Kidney (tissue), 14 donors: ENCODE results near the gene GINS3. TPM values are rescaled to one million over a fixed set of nuclear protein-coding genes. Genes with fewer than 3 reads are reported as not detected.

Experiments
- DNase-seq, 5 donors: peaks; one replicate each; pipeline ENCODE4 v3.0.0-alpha.2; 2013 to 2020
- FAIRE-seq: peaks from 2 replicates; lab custom pipeline; 2012; peaks lifted over from hg19 to GRCh38; lab: Jason Lieb, UNC
- H3K27ac ChIP-seq, 2 donors: one replicate each; pipeline ENCODE4 v1.7.0; 2013; ENCODE audit warnings: low read depth in 2 of 2, low read length in 2 of 2, inconsistent platforms in 1 of 2
- H3K27me3 ChIP-seq: one replicate; pipeline ENCODE4 v1.7.1; 2013; ENCODE audit warnings: low read length, inconsistent platforms; ENCODE audit not compliant: control insufficient read depth, insufficient read depth
- H3K36me3 ChIP-seq, 3 donors: one replicate each; pipeline versions ENCODE4 v1.7.0 to v1.7.1; 2013; ENCODE audit warnings: low read length in 3 of 3, control low read depth in 1 of 3, inconsistent platforms in 1 of 3; ENCODE audit not compliant: insufficient read depth in 3 of 3, control insufficient read depth in 2 of 3
- H3K4me1 ChIP-seq, 3 donors: one replicate each; pipeline versions ENCODE4 v1.7.0 to v1.7.1; 2013; ENCODE audit warnings: low read length in 3 of 3, inconsistent platforms in 1 of 3, low read depth in 1 of 3; ENCODE audit not compliant: control insufficient read depth in 2 of 3, insufficient read depth in 2 of 3
- H3K4me3 ChIP-seq, 3 donors: one replicate each; pipeline versions ENCODE4 v1.7.0 to v1.8.1; 2013; ENCODE audit warnings: low read length in 3 of 3, control low read depth in 1 of 3, inconsistent platforms in 1 of 3
- H3K9ac ChIP-seq, 3 donors: one replicate each; pipeline versions ENCODE4 v1.7.0 to v1.7.1; 2013; ENCODE audit warnings: low read length in 3 of 3, control low read depth in 1 of 3, inconsistent platforms in 1 of 3
- H3K9me3 ChIP-seq, 3 donors: one replicate each; pipeline versions ENCODE4 v1.7.0 to v1.7.1; 2013; ENCODE audit warnings: low read length in 3 of 3, control low read depth in 1 of 3, inconsistent platforms in 1 of 3; ENCODE audit not compliant: control insufficient read depth in 2 of 3, insufficient read depth in 1 of 3
- CTCF ChIP-seq: IDR thresholded peaks from 3 replicates; pipeline ENCODE4 v1.5.1; 2012; ENCODE audit warnings: mild to moderate bottlenecking, moderate library complexity, borderline replicate concordance; ENCODE audit not compliant: insufficient read depth; ENCODE audit errors: extremely low read depth
- intact Hi-C: fragments of 100-400 bp; cut with DNase I; formaldehyde crosslinking; loops from one replicate; pipeline ENCODE4 v1.11.1; 2022
- polyA plus RNA-seq: library from polyadenylated mRNA; stranded (reverse); fragments of 350-450 nt; fragmentation: Illumina TruSeq; extraction: RNeasy Lipid Tissue Mini Kit (QIAGEN cat#74804); gene quantifications from one replicate; pipeline ENCODE4 v1.2.3, GENCODE V29; 2014; ENCODE audit warnings: low read depth, low replicate concordance; ENCODE audit not compliant: insufficient read depth
- total RNA-seq: library from RNA; stranded (reverse); fragmentation: NEBNext Ultra II Directional; extraction: Animal tissue kit (Norgen Biotek cat#: 25700); gene quantifications from one replicate; pipeline ENCODE4 v1.2.1, GENCODE V29; 2021
- donor health status: control.
- donor health status: control.
- donor health status: control.
- donor health status: control.
- donor health status: control.
- donor health status: DM: yes; HTN: yes; CAD: no.
- donor health status: Normal renal cell carcinoma (clear cell type).

The GINS3 gene
- total and polyA plus RNA-seq, 2 donors from 2014 or later, result 2.4 to 2.6 TPM

GRCh38 chr16:58360041-58360634 lies 32.1 kb upstream of the GINS3 start:
- Histone ChIP-seq H3K9me3 (peaks cover 0 to 12% (median 4%) of the 10 kb centered on the region in 3 donors), H3K4me1 (no peaks in the 10 kb centered on the region), H3K4me3 (no peak overlapping the region), H3K27ac (no peak overlapping the region), H3K36me3 (no peaks in the 10 kb centered on the region), H3K27me3 (no peaks in the 10 kb centered on the region), H3K9ac (no peak overlapping the region)
- no peak for TF ChIP-seq CTCF
- no peak for DNase-seq
- intact Hi-C loops, result no loop called here
- FAIRE-seq, result no peak

GRCh38 chr16:58361726-58362125 lies 30.5 kb upstream of the GINS3 start:
- FAIRE-seq (no peak), DNase-seq (no peak)
- Histone ChIP-seq H3K9me3 (peaks cover 0 to 12% (median 4%) of the 10 kb centered on the region in 3 donors), H3K4me1 (no peaks in the 10 kb centered on the region), H3K4me3 (no peak overlapping the region), H3K27me3 (no peaks in the 10 kb centered on the region), H3K36me3 (no peaks in the 10 kb centered on the region), H3K9ac (no peak overlapping the region), H3K27ac (no peak overlapping the region)
- intact Hi-C loops, result no loop called here
- TF ChIP-seq CTCF, result no peak

GRCh38 chr16:58363746-58364393 lies 28.4 kb upstream of the GINS3 start:
- no peak overlapping the region for H3K4me3 ChIP-seq
- no peak overlapping the region for H3K9ac ChIP-seq
- H3K27me3 ChIP-seq, result no peaks in the 10 kb centered on the region
- intact Hi-C loops, result no loop called here
- H3K4me1 ChIP-seq, result no peaks in the 10 kb centered on the region
- H3K27ac ChIP-seq, result no peak overlapping the region
- TF ChIP-seq CTCF, result no peak
- peaks cover 0 to 12% (median 4%) of the 10 kb centered on the region in 3 donors for H3K9me3 ChIP-seq
- H3K36me3 ChIP-seq, result no peaks in the 10 kb centered on the region
- DNase-seq (no peak), FAIRE-seq (no peak)
